HG03103 (cell line): Measurements from ENCODE around the gene TOP3A.
"Not testable (repeated sequence)": the region's sequence is repeated elsewhere in the genome, so short reads cannot be mapped to it uniquely, and the experiment has no call there.

ENCODE experiments used
- ATAC-seq: cut with Tn5 transposase; IDR thresholded peaks from one replicate; pipeline ENCODE4 v1.9.1; 2021; ENCODE audit warnings: low read depth; ENCODE audit not compliant: unreplicated experiment

The TOP3A gene

GRCh38 chr17:18314731-18315561 lies at the start of gene TOP3A, which contains the start of gene SMCR8:
Gene TOP3A, minus strand, starts transcription at chr17:18314994. Its CDS starts 216 bp downstream, at chr17:18314778.
Gene SMCR8, plus strand, starts transcription at chr17:18315293. Its CDS starts 497 bp downstream, at chr17:18315790.
- ATAC-seq: peak; percentile 70

GRCh38 chr17:18364166-18364565 lies 49.4 kb upstream of the TOP3A start:
- no peak for ATAC-seq

- ATAC-seq: peak; percentile 94
These were observed 48.6 kb upstream of the TOP3A start, which contains the start of gene SHMT1 for GRCh38 chr17:18363101-18364049. Gene SHMT1, minus strand, starts transcription at chr17:18363550. Its CDS starts 7,569 bp downstream, at chr17:18355981.

GRCh38 chr17:18362698-18363100 lies 47.9 kb upstream of the TOP3A start:
- no peak for ATAC-seq

GRCh38 chr17:18361837-18362697 lies 47.3 kb upstream of the TOP3A start:
- no peak for ATAC-seq

- ATAC-seq: no peak
These were observed 45.7 kb upstream of the TOP3A start for GRCh38 chr17:18360518-18360917.

GRCh38 chr17:18356624-18357023 lies 41.8 kb upstream of the TOP3A start:
- no peak for ATAC-seq

- no peak for ATAC-seq
These were observed 38.7 kb upstream of the TOP3A start for GRCh38 chr17:18353541-18353940.

GRCh38 chr17:18344021-18344420 lies 29.2 kb upstream of the TOP3A start:
- no peak for ATAC-seq

- no peak for ATAC-seq
These were observed 25.1 kb upstream of the TOP3A start for GRCh38 chr17:18339933-18340332.

GRCh38 chr17:18338158-18338557 lies 23.4 kb upstream of the TOP3A start:
- not testable (repeated sequence) for ATAC-seq

- ATAC-seq: no peak
These were observed 18.2 kb upstream of the TOP3A start for GRCh38 chr17:18332909-18333489.

GRCh38 chr17:18331879-18332278 lies 17.1 kb upstream of the TOP3A start:
- no peak for ATAC-seq

GRCh38 chr17:18328643-18329204 lies 13.9 kb upstream of the TOP3A start:
- no peak for ATAC-seq

- no peak for ATAC-seq
These were observed 12.8 kb upstream of the TOP3A start for GRCh38 chr17:18327556-18327955.

- no peak for ATAC-seq
These were observed 12.3 kb upstream of the TOP3A start for GRCh38 chr17:18327093-18327492.

GRCh38 chr17:18326572-18326971 lies 11.8 kb upstream of the TOP3A start:
- ATAC-seq: no peak

- ATAC-seq: no peak
These were observed 11.2 kb upstream of the TOP3A start for GRCh38 chr17:18326039-18326438.
